GM23338 (cell line): ENCODE results near the gene FPGS. TPM values are rescaled to one million over a fixed set of nuclear protein-coding genes. Genes with fewer than 3 reads are reported as not detected.

Experiments
- ATAC-seq: fragments of 200-7000 bp; cut with Tn5 transposase; 3 replicates; pipeline ENCODE4 v1.9.1; 2020
- DNase-seq: peaks from one replicate; pipeline ENCODE4 v3.0.0-alpha.2; 2015; ENCODE audit warnings: low spot score
- H2AFZ ChIP-seq: fragments of 200-600 bp; sonication (generic); 2 replicates; pipeline ENCODE4 v1.8.0; 2016; ENCODE audit warnings: antibody characterized with exemption, mild to moderate bottlenecking, moderate library complexity
- H3F3A ChIP-seq: fragments of 200-600 bp; sonication (generic); replicated peaks from 2 replicates; pipeline ENCODE4 v1.8.0; 2017; ENCODE audit warnings: antibody characterized with exemption, mixed run types, low read depth
- H3K27ac ChIP-seq: fragments of 200-600 bp; sonication (generic); 2 replicates; pipeline ENCODE4 v1.6.1; 2016; ENCODE audit warnings: low read depth
- H3K27me3 ChIP-seq: fragments of 200-600 bp; sonication (generic); 2 replicates; pipeline ENCODE4 v1.8.0; 2016; ENCODE audit warnings: mild to moderate bottlenecking, mixed run types, moderate library complexity; ENCODE audit not compliant: insufficient read depth
- H3K36me3 ChIP-seq: fragments of 200-600 bp; sonication (generic); 2 replicates; pipeline ENCODE4 v1.8.0; 2016; ENCODE audit warnings: mild to moderate bottlenecking; ENCODE audit not compliant: insufficient read depth
- H3K4me1 ChIP-seq: fragments of 200-600 bp; sonication (generic); 2 replicates; pipeline ENCODE4 v1.8.0; 2016; ENCODE audit warnings: mild to moderate bottlenecking, moderate library complexity; ENCODE audit not compliant: insufficient read depth
- H3K4me2 ChIP-seq: fragments of 200-600 bp; sonication (generic); 2 replicates; pipeline ENCODE4 v1.7.1; 2017; ENCODE audit warnings: mixed run types
- H3K4me3 ChIP-seq: fragments of 200-600 bp; sonication (generic); 2 replicates; pipeline ENCODE4 v1.6.1; 2016; ENCODE audit warnings: mixed run types
- H3K79me2 ChIP-seq: fragments of 200-600 bp; sonication (generic); replicated peaks from 2 replicates; pipeline ENCODE4 v1.8.0; 2017; ENCODE audit warnings: mild to moderate bottlenecking; ENCODE audit not compliant: insufficient read depth
- H3K9me2 ChIP-seq: fragments of 200-600 bp; sonication (generic); 2 replicates; pipeline ENCODE4 v1.8.0; 2017; ENCODE audit not compliant: insufficient read depth
- H4K20me1 ChIP-seq: fragments of 200-600 bp; sonication (generic); replicated peaks from 2 replicates; pipeline ENCODE4 v1.8.0; 2017; ENCODE audit warnings: mild to moderate bottlenecking; ENCODE audit not compliant: insufficient read depth
- H3K27ac Mint-ChIP-seq: 2 replicates; pipeline ENCODE4 v1.8.0; 2020; ENCODE audit warnings: inconsistent platforms, mild to moderate bottlenecking, moderate library complexity, mixed read lengths
- H3K27me3 Mint-ChIP-seq: 3 replicates; pipeline ENCODE4 v1.8.0; 2022; ENCODE audit warnings: low read depth, mild to moderate bottlenecking, moderate library complexity, mixed read lengths, inconsistent platforms; ENCODE audit not compliant: insufficient read depth, poor library complexity
- H3K36me3 Mint-ChIP-seq: 3 replicates; pipeline ENCODE4 v1.8.0; 2021; ENCODE audit warnings: low read depth, mild to moderate bottlenecking, inconsistent platforms, moderate library complexity, mixed read lengths
- H3K4me1 Mint-ChIP-seq: 3 replicates; pipeline ENCODE4 v1.8.0; 2020; ENCODE audit warnings: mild to moderate bottlenecking, inconsistent platforms, mixed read lengths
- H3K4me3 Mint-ChIP-seq: 3 replicates; pipeline ENCODE4 v1.8.0; 2021; ENCODE audit warnings: moderate library complexity, mild to moderate bottlenecking, inconsistent platforms, mixed read lengths
- H3K9me3 Mint-ChIP-seq: 3 replicates; pipeline ENCODE4 v1.8.0; 2020; ENCODE audit warnings: moderate library complexity, mild to moderate bottlenecking, inconsistent platforms, mixed read lengths
- EZH2phosphoT487 ChIP-seq: fragments of 200-600 bp; sonication (generic); IDR thresholded peaks from one replicate; pipeline ENCODE4 v1.8.1; 2018; ENCODE audit warnings: antibody characterized with exemption; ENCODE audit not compliant: unreplicated experiment
- NANOG ChIP-seq: IDR thresholded peaks from 2 replicates; pipeline ENCODE4 v1.6.1; 2016; ENCODE audit warnings: antibody characterized with exemption, borderline replicate concordance
- POLR2AphosphoS5 ChIP-seq: IDR thresholded peaks from 2 replicates; pipeline ENCODE4 v1.6.1; 2016; ENCODE audit warnings: antibody characterized with exemption, low read depth
- ZNF331 ChIP-seq: fragments of 250-450 bp; sonication (Bioruptor Pico); IDR thresholded peaks from 2 replicates; pipeline ENCODE4 v1.5.0; 2020; ENCODE audit warnings: low read depth, mild to moderate bottlenecking, moderate library complexity
- polyA plus RNA-seq: library from polyadenylated mRNA; unstranded; fragments of >200 nt; fragmentation: Nextera tagmentation; extraction: Ambion mirVana; gene quantifications from 2 replicates; pipeline ENCODE4 v1.2.1, GENCODE V29; 2016
- total RNA-seq: library from RNA; depleted of rRNA; stranded (reverse); fragments of >200 nt; shearing (Covaris generic); gene quantifications from 2 replicates; pipeline ENCODE4 v1.2.3, GENCODE V29; 2014
- TF ChIP-seq, protein P1 (sequence below): fragments of 250-450 bp; sonication (Bioruptor Pico); IDR thresholded peaks from 2 replicates; pipeline ENCODE4 v1.5.0; 2020; ENCODE audit warnings: mild to moderate bottlenecking, moderate library complexity
- TF ChIP-seq, protein P2 (sequence below), 2 experiments: fragments of 200-600 bp in 1 of 2; sonication (generic) in 1 of 2; conservative IDR thresholded peaks; 2 replicates each; pipeline versions ENCODE4 v1.5.1 to v1.6.1; 2016 to 2017; ENCODE audit warnings: antibody characterized with exemption in 2 of 2, low read depth in 2 of 2, mild to moderate bottlenecking in 2 of 2, moderate library complexity in 1 of 2
- TF ChIP-seq, protein P3 (sequence below): IDR thresholded peaks from 2 replicates; pipeline ENCODE4 v1.6.1; 2016; ENCODE audit warnings: antibody characterized with exemption

The FPGS gene
- total and polyA plus RNA-seq, 2 experiments from 2014 or later = 40.7 to 87.2 TPM

DNA sequence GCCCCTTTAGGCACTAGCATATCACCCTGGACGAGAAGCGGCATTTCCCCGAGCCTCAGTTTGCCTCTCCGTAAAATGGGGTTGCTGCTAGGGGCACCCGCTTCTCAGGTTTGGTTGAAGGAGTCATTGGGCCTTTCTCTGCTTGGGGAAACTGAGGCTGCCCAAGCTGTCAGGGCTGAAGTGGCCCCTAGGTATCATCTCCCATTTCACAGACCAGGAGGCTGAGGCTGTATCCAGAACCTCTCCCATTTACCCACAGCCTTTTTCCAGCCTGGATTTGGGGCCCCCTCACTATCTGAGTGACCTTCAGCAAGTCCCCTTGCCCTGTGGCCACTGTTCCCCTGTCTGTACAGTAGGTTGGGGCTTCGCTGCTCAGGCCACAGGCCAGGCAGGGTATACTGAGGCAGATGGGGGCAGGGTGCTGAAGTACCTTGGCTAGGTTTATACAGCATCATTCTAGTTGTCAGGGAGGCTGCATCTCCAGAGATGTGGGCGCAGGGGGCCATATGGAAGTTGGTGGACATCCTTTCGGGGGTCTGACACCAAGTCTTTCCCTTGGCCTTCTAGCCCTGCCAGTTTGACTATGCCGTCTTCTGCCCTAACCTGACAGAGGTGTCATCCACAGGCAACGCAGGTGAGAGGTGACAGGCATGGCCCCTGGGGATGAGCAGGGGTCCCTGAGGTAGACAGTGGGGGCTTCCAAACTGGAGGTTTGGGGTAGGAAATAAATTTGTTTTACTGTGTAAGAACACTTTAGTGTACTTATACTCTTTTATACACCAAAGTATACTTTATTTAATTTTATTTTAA, 7.9 kb downstream of the FPGS start (continued):
- TF ChIP-seq, protein P1, sequence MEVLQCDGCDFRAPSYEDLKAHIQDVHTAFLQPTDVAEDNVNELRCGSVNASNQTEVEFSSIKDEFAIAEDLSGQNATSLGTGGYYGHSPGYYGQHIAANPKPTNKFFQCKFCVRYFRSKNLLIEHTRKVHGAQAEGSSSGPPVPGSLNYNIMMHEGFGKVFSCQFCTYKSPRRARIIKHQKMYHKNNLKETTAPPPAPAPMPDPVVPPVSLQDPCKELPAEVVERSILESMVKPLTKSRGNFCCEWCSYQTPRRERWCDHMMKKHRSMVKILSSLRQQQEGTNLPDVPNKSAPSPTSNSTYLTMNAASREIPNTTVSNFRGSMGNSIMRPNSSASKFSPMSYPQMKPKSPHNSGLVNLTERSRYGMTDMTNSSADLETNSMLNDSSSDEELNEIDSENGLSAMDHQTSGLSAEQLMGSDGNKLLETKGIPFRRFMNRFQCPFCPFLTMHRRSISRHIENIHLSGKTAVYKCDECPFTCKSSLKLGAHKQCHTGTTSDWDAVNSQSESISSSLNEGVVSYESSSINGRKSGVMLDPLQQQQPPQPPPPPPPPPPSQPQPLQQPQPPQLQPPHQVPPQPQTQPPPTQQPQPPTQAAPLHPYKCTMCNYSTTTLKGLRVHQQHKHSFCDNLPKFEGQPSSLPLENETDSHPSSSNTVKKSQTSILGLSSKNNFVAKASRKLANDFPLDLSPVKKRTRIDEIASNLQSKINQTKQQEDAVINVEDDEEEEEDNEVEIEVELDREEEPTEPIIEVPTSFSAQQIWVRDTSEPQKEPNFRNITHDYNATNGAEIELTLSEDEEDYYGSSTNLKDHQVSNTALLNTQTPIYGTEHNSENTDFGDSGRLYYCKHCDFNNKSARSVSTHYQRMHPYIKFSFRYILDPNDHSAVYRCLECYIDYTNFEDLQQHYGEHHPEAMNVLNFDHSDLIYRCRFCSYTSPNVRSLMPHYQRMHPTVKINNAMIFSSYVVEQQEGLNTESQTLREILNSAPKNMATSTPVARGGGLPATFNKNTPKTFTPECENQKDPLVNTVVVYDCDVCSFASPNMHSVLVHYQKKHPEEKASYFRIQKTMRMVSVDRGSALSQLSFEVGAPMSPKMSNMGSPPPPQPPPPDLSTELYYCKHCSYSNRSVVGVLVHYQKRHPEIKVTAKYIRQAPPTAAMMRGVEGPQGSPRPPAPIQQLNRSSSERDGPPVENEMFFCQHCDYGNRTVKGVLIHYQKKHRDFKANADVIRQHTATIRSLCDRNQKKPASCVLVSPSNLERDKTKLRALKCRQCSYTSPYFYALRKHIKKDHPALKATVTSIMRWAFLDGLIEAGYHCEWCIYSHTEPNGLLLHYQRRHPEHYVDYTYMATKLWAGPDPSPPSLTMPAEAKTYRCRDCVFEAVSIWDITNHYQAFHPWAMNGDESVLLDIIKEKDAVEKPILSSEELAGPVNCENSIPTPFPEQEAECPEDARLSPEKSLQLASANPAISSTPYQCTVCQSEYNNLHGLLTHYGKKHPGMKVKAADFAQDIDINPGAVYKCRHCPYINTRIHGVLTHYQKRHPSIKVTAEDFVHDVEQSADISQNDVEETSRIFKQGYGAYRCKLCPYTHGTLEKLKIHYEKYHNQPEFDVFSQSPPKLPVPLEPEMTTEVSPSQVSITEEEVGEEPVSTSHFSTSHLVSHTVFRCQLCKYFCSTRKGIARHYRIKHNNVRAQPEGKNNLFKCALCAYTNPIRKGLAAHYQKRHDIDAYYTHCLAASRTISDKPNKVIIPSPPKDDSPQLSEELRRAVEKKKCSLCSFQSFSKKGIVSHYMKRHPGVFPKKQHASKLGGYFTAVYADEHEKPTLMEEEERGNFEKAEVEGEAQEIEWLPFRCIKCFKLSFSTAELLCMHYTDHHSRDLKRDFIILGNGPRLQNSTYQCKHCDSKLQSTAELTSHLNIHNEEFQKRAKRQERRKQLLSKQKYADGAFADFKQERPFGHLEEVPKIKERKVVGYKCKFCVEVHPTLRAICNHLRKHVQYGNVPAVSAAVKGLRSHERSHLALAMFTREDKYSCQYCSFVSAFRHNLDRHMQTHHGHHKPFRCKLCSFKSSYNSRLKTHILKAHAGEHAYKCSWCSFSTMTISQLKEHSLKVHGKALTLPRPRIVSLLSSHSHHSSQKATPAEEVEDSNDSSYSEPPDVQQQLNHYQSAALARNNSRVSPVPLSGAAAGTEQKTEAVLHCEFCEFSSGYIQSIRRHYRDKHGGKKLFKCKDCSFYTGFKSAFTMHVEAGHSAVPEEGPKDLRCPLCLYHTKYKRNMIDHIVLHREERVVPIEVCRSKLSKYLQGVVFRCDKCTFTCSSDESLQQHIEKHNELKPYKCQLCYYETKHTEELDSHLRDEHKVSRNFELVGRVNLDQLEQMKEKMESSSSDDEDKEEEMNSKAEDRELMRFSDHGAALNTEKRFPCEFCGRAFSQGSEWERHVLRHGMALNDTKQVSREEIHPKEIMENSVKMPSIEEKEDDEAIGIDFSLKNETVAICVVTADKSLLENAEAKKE (CRISPR knock-in tag) = no peak
- no peak for TF ChIP-seq NANOG
- no peak for TF ChIP-seq POLR2AphosphoS5
- TF ChIP-seq EZH2phosphoT487 = no peak
- no peak for TF ChIP-seq ZNF331 (CRISPR knock-in tag)
- TF ChIP-seq, protein P2, sequence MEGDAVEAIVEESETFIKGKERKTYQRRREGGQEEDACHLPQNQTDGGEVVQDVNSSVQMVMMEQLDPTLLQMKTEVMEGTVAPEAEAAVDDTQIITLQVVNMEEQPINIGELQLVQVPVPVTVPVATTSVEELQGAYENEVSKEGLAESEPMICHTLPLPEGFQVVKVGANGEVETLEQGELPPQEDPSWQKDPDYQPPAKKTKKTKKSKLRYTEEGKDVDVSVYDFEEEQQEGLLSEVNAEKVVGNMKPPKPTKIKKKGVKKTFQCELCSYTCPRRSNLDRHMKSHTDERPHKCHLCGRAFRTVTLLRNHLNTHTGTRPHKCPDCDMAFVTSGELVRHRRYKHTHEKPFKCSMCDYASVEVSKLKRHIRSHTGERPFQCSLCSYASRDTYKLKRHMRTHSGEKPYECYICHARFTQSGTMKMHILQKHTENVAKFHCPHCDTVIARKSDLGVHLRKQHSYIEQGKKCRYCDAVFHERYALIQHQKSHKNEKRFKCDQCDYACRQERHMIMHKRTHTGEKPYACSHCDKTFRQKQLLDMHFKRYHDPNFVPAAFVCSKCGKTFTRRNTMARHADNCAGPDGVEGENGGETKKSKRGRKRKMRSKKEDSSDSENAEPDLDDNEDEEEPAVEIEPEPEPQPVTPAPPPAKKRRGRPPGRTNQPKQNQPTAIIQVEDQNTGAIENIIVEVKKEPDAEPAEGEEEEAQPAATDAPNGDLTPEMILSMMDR (conservative IDR thresholded peaks at IDR 0.05; ENCODE audit: low read depth in 2 of 2) = no peak

DNA sequence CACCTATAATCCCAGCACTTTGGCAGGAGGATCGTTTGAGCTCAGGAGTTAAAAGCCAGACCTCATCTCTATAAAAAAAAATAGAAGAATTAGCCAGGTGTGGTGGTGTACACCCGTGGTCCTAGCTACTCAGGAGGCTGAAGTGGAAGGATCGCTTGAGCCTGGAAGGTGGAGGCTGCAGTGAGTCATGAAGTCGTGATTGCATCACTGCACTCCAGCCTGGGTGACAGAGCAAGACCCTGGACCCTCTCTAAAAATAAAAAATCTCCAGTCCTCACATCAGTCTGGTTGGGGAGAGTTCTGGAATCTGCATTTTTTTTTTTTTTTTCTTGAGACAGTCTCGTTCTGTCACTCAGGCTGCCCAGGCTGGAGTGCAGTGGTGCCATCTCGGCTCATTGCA, 9.3 kb downstream of the FPGS start:
- Histone ChIP-seq H3K4me2 (no peak overlapping the region), H3K79me2 (no peaks in the 10 kb centered on the region), H3F3A (peaks cover 15% of the 10 kb centered on the region), H3K4me3 (no peak overlapping the region), H3K36me3 (peaks cover 8% of the 10 kb centered on the region), H4K20me1 (peaks cover 7% of the 10 kb centered on the region; the same call in 1 of the 2 replicates), H3K9me2 (no peaks in the 10 kb centered on the region), H3K27ac (no peak overlapping the region), H2AFZ (no peak overlapping the region), H3K4me1 (no peaks in the 10 kb centered on the region; the same call in 1 of the 2 replicates), H3K27me3 (no peaks in the 10 kb centered on the region)
- Mint-ChIP-seq H3K27me3 (peaks cover 17% of the 10 kb centered on the region), H3K4me3 (no peak overlapping the region), H3K27ac (no peak overlapping the region), H3K36me3 (peaks cover 46% of the 10 kb centered on the region), H3K9me3 (no peaks in the 10 kb centered on the region), H3K4me1 (no peaks in the 10 kb centered on the region)
- no peak for ATAC-seq
- no peak for DNase-seq
- TF ChIP-seq, protein P3, sequence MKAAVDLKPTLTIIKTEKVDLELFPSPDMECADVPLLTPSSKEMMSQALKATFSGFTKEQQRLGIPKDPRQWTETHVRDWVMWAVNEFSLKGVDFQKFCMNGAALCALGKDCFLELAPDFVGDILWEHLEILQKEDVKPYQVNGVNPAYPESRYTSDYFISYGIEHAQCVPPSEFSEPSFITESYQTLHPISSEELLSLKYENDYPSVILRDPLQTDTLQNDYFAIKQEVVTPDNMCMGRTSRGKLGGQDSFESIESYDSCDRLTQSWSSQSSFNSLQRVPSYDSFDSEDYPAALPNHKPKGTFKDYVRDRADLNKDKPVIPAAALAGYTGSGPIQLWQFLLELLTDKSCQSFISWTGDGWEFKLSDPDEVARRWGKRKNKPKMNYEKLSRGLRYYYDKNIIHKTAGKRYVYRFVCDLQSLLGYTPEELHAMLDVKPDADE = no peak
